Upper lobe of left lung (tissue), 6 donors: Measurements from ENCODE around the gene PHGDH. TPM values are rescaled to one million over a fixed set of nuclear protein-coding genes. Genes with fewer than 3 reads are reported as not detected.
A peak's percentile ranks its signal among the peaks of the same experiment; 100 is the strongest.

ENCODE experiments used
- ATAC-seq, 2 donors: fragments of 200-7000 bp; cut with Tn5 transposase; one replicate each; pipeline ENCODE4 v1.9.1; 2022; ENCODE audit warnings: mild to moderate bottlenecking in 2 of 2, moderate library complexity in 2 of 2; ENCODE audit not compliant: low FRiP score in 2 of 2
- DNase-seq, 2 donors: peaks; one replicate each; pipeline ENCODE4 v3.0.0-alpha.2; 2019 to 2020
- H3K27ac ChIP-seq, 4 donors: fragments of 200-600 bp; sonication (generic); one replicate each; pipeline ENCODE4 v1.5.1; 2016 to 2019
- H3K27me3 ChIP-seq, 4 donors: fragments of 200-600 bp; sonication (generic); one replicate each; pipeline ENCODE4 v1.5.1; 2017 to 2019
- H3K36me3 ChIP-seq, 4 donors: fragments of 200-600 bp; sonication (generic); one replicate each; pipeline ENCODE4 v1.5.1; 2016 to 2019
- H3K4me1 ChIP-seq, 4 donors: fragments of 200-600 bp; sonication (generic); one replicate each; pipeline ENCODE4 v1.5.1; 2018 to 2019
- H3K4me3 ChIP-seq, 4 donors: fragments of 200-600 bp; sonication (generic); one replicate each; pipeline ENCODE4 v1.5.1; 2017 to 2019; ENCODE audit warnings: mild to moderate bottlenecking in 2 of 4, moderate library complexity in 1 of 4
- H3K9me3 ChIP-seq, 4 donors: fragments of 200-600 bp; sonication (generic); one replicate each; pipeline ENCODE4 v1.5.1; 2018 to 2019
- EP300 ChIP-seq, 4 donors: sonication (generic); formaldehyde crosslinking; IDR thresholded peaks; one replicate each; pipeline ENCODE4 v1.5.1; 2017; ENCODE audit warnings: antibody characterized with exemption in 4 of 4, control low read depth in 2 of 4
- POLR2A ChIP-seq, 4 donors: fragments of 450-650 bp; IDR thresholded peaks; one replicate each; pipeline ENCODE4 v1.5.1; 2016 to 2017; ENCODE audit warnings: antibody characterized with exemption in 4 of 4, mild to moderate bottlenecking in 2 of 4
- POLR2AphosphoS5 ChIP-seq, 2 donors: sonication (generic); formaldehyde crosslinking; IDR thresholded peaks; one replicate each; pipeline ENCODE4 v1.5.1; 2017; ENCODE audit warnings: antibody characterized with exemption in 2 of 2
- whole genome bisulfite sequencing, 2 donors: methylation state at CpG; one replicate each; pipeline ENCODE4 v1.1.5; 2017 to 2018; 5-methylcytosine and 5-hydroxymethylcytosine counted together
- total RNA-seq, 6 donors: library from RNA; depleted of rRNA in 4 of 6; stranded (reverse); fragments of >200 nt in 4 of 6; gene quantifications; one replicate each; pipeline versions ENCODE4 v1.1.0 to v1.2.1, GENCODE V29; 2016 to 2021
- TF ChIP-seq, protein P1 (sequence below), 6 experiments: fragments of 450-650 bp in 4 of 6; fragments of 200-600 bp in 2 of 6; sonication (generic) in 2 of 6; IDR thresholded peaks; one replicate each; pipeline ENCODE4 v1.5.1; 2016 to 2019; ENCODE audit warnings: antibody characterized with exemption in 6 of 6
- donor health status: DM: no; HTN: no; CAD: no; lungs with moderate emphysema.
- donor health status: DM: no; HTN: yes; CAD: no; lungs with severe emphysema.

Gene PHGDH
- total RNA-seq, 6 donors from 2014 or later, result 12.4 to 60.8 (median 21.7) TPM

GRCh38 chr1:119771770-119772169, 60.0 kb downstream of the PHGDH start:
- no peak overlapping the region for H3K27ac ChIP-seq
- WGBS, 2 donors, result 56 to 95% methylated on average over 3 of the region's 3 CpGs
- TF ChIP-seq EP300 (IDR thresholded peaks at IDR 0.05), result no peak
- no peak for TF ChIP-seq POLR2A (IDR thresholded peaks at IDR 0.05)
- TF ChIP-seq, protein P1, sequence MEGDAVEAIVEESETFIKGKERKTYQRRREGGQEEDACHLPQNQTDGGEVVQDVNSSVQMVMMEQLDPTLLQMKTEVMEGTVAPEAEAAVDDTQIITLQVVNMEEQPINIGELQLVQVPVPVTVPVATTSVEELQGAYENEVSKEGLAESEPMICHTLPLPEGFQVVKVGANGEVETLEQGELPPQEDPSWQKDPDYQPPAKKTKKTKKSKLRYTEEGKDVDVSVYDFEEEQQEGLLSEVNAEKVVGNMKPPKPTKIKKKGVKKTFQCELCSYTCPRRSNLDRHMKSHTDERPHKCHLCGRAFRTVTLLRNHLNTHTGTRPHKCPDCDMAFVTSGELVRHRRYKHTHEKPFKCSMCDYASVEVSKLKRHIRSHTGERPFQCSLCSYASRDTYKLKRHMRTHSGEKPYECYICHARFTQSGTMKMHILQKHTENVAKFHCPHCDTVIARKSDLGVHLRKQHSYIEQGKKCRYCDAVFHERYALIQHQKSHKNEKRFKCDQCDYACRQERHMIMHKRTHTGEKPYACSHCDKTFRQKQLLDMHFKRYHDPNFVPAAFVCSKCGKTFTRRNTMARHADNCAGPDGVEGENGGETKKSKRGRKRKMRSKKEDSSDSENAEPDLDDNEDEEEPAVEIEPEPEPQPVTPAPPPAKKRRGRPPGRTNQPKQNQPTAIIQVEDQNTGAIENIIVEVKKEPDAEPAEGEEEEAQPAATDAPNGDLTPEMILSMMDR (IDR thresholded peaks at IDR 0.05), result no peak
- TF ChIP-seq POLR2AphosphoS5 (IDR thresholded peaks at IDR 0.05), result no peak
- DNase-seq (peak in 1 of 2 donors; percentile 47), ATAC-seq (no peak)
- H3K27me3 ChIP-seq, result no peaks in the 10 kb centered on the region
- no peaks in the 10 kb centered on the region for H3K36me3 ChIP-seq
- H3K4me3 ChIP-seq, result no peak overlapping the region
- peaks cover 0 to 21% (median 15%) of the 10 kb centered on the region in 4 donors for H3K4me1 ChIP-seq
- H3K9me3 ChIP-seq, result no peaks in the 10 kb centered on the region

- peaks cover 0 to 20% (median 15%) of the 10 kb centered on the region in 4 donors for H3K4me1 ChIP-seq
- H3K27ac ChIP-seq, result no peak overlapping the region
- H3K4me3 ChIP-seq, result no peak overlapping the region
- 98 to 100% methylated on average over 2 of the region's 2 CpGs for WGBS, 2 donors
- ATAC-seq (no peak), DNase-seq (no peak)
- H3K27me3 ChIP-seq, result no peaks in the 10 kb centered on the region
- no peaks in the 10 kb centered on the region for H3K9me3 ChIP-seq
- H3K36me3 ChIP-seq, result no peaks in the 10 kb centered on the region
- TF ChIP-seq EP300 (IDR thresholded peaks at IDR 0.05) (no peak), POLR2A (IDR thresholded peaks at IDR 0.05) (no peak), POLR2AphosphoS5 (IDR thresholded peaks at IDR 0.05) (no peak)
- TF ChIP-seq, protein P1 (IDR thresholded peaks at IDR 0.05), result no peak
These were observed 60.6 kb downstream of the PHGDH start for GRCh38 chr1:119772298-119772697.

DNA sequence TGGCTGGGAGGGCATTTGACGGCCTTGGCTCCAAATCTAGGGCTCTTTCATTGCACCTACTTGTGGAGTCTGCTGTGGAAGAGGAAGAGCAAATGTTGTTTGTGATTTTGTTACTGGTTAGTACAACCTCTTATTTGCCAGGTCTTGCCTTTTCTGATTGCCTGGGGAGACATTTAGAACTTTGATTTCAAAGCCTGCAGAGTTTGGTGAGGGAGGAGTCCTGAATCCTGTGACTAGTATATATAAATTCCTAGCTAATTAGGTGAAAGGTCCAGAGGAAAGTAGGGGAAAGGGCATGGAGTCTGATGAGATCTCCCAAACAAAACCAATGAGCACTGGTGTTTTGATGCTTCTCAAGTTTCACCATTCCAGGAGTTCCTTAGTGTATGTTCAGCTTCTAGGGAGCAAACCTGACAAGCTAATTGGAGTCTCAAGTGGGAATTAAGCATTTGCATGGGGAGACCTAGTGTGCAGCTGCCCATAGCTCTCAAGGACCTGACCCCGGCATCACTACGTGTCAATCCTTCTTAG, 62.0 kb downstream of the PHGDH start:
- H3K36me3 ChIP-seq, result no peaks in the 10 kb centered on the region
- no peak overlapping the region for H3K4me3 ChIP-seq
- no peak overlapping the region for H3K27ac ChIP-seq
- no peaks in the 10 kb centered on the region for H3K27me3 ChIP-seq
- peaks cover 0 to 20% (median 15%) of the 10 kb centered on the region in 4 donors for H3K4me1 ChIP-seq
- WGBS, 2 donors, result 51 to 71% methylated on average over 3 of the region's 3 CpGs
- TF ChIP-seq, protein P1 (IDR thresholded peaks at IDR 0.05), result no peak
- TF ChIP-seq POLR2AphosphoS5 (IDR thresholded peaks at IDR 0.05) (no peak), EP300 (IDR thresholded peaks at IDR 0.05) (no peak), POLR2A (IDR thresholded peaks at IDR 0.05) (no peak)
- DNase-seq (no peak), ATAC-seq (no peak)
- H3K9me3 ChIP-seq, result no peaks in the 10 kb centered on the region

DNA sequence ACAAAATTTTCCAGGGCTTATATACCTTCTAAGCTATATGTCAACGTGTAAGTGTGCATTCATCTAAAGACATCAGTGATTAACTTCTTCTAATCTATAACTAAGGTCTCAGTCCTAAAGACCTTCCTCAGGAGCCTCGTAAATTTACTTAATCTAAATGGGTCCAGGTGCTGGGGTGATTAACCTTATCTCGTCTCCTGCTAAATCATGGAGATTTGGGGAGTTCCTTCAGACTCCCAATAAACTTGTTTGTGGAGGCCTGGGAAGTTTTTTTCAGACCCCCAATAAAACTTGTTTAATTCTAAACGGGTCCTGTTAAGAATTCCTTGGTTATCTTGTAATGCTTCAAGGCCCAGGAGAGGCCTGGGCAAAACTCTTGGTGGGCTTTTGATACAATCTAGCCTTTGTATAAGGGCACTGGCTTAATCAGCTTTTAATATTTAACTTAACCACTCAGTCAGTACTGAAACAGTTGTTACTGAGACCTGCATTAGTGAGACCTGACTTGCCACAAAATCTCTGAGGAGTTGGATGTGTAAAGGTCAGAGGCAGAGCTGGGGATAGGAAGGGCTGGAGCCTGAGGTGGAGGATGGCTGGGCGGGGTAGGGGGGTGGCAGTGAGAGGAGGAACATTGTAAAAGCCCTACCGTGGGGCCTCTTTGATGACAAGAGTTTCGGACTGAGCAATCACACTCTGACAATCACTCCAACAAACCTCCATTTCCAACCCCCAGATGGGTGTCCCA, 63.2 kb downstream of the PHGDH start:
- 71 to 72% methylated on average over 7 of the region's 7 CpGs for WGBS, 2 donors
- no peak for DNase-seq
- no peak for ATAC-seq
- TF ChIP-seq POLR2AphosphoS5 (IDR thresholded peaks at IDR 0.05) (no peak), EP300 (IDR thresholded peaks at IDR 0.05) (no peak), POLR2A (IDR thresholded peaks at IDR 0.05) (no peak)
- TF ChIP-seq, protein P1 (IDR thresholded peaks at IDR 0.05), result no peak
- peaks cover 3 to 29% (median 22%) of the 10 kb centered on the region in 4 donors for H3K4me1 ChIP-seq
- no peaks in the 10 kb centered on the region for H3K27me3 ChIP-seq
- H3K4me3 ChIP-seq, result no peak overlapping the region
- H3K9me3 ChIP-seq, result no peaks in the 10 kb centered on the region
- H3K36me3 ChIP-seq, result no peaks in the 10 kb centered on the region
- H3K27ac ChIP-seq, result no peak overlapping the region
